GM10266 (cell line): Measurements from ENCODE around the gene NOP53.
A peak's percentile ranks its signal among the peaks of the same experiment; 100 is the strongest.

Experiments used
- DNase-seq: peaks from one replicate; pipeline ENCODE4 v3.0.0; 2012; ENCODE audit errors: extremely low spot score
- CTCF ChIP-seq: IDR thresholded peaks from 2 replicates; pipeline ENCODE4 v1.5.1; 2012; ENCODE audit warnings: mild to moderate bottlenecking, low read depth; ENCODE audit not compliant: control insufficient read depth, insufficient read depth; ENCODE audit errors: missing control alignments

NOP53 gene

GRCh38 chr19:47701717-47702552, 43.4 kb upstream of the NOP53 start:
- no peak for DNase-seq
- no peak for TF ChIP-seq CTCF

GRCh38 chr19:47702671-47703070, 42.7 kb upstream of the NOP53 start:
- no peak for TF ChIP-seq CTCF
- no peak for DNase-seq

- no peak for DNase-seq
Observed at GRCh38 chr19:47703301-47703700, 42.0 kb upstream of the NOP53 start.

GRCh38 chr19:47704024-47704423, 41.3 kb upstream of the NOP53 start:
- no peak for DNase-seq
- no peak for TF ChIP-seq CTCF

More at GRCh38 chr19:47703301-47703700, 42.0 kb upstream of the NOP53 start:
- no peak for TF ChIP-seq CTCF

- TF ChIP-seq CTCF: no peak
- DNase-seq: no peak
Observed at GRCh38 chr19:47704656-47705055, 40.7 kb upstream of the NOP53 start.

- DNase-seq: peak; percentile 84
- peak; percentile 85 for TF ChIP-seq CTCF
Observed at GRCh38 chr19:47707135-47707925, 38.0 kb upstream of the NOP53 start.
